ENCODE measurements around the gene ZNF519.
A peak's percentile ranks its signal among the peaks of the same experiment; 100 is the strongest.
"Not testable (repeated sequence)": the region's sequence is repeated elsewhere in the genome, so short reads cannot be mapped to it uniquely, and the experiment has no call there.

DNA sequence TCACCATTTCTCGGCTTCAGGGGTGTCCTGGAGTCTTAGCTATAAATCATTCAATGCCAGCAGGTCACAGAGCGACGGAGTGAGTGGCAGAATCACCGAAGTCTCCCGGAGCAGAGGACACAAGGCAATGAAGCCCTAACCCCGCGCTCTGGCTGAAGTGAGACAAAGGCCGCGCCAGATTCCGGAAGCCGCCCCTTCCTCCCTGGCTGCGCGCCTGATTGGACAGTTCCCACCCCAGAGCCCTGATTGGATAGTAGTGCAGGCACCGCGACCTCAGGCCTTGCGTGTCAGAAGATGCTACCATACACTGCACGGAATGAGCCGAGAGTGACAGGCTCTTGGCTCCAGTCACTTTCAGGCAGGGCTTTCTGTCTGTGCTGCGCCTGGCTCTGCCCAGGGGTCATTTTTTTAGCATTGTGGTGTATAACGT is at the start of gene ZNF519:
- TF ChIP-seq, protein P1, sequence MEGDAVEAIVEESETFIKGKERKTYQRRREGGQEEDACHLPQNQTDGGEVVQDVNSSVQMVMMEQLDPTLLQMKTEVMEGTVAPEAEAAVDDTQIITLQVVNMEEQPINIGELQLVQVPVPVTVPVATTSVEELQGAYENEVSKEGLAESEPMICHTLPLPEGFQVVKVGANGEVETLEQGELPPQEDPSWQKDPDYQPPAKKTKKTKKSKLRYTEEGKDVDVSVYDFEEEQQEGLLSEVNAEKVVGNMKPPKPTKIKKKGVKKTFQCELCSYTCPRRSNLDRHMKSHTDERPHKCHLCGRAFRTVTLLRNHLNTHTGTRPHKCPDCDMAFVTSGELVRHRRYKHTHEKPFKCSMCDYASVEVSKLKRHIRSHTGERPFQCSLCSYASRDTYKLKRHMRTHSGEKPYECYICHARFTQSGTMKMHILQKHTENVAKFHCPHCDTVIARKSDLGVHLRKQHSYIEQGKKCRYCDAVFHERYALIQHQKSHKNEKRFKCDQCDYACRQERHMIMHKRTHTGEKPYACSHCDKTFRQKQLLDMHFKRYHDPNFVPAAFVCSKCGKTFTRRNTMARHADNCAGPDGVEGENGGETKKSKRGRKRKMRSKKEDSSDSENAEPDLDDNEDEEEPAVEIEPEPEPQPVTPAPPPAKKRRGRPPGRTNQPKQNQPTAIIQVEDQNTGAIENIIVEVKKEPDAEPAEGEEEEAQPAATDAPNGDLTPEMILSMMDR (IDR thresholded peaks at IDR 0.05): not testable (repeated sequence)
- peak in 1 of 2 donors; percentile 44 for TF ChIP-seq POLR2A (IDR thresholded peaks at IDR 0.05)

Measured in adrenal gland (tissue), 5 donors.